Measurements from ENCODE around the gene GRM8. TPM values are rescaled to one million over a fixed set of nuclear protein-coding genes. Genes with fewer than 3 reads are reported as not detected.

The GRM8 gene
- total RNA-seq, 1 donor from 2014 or later, result not detected

DNA sequence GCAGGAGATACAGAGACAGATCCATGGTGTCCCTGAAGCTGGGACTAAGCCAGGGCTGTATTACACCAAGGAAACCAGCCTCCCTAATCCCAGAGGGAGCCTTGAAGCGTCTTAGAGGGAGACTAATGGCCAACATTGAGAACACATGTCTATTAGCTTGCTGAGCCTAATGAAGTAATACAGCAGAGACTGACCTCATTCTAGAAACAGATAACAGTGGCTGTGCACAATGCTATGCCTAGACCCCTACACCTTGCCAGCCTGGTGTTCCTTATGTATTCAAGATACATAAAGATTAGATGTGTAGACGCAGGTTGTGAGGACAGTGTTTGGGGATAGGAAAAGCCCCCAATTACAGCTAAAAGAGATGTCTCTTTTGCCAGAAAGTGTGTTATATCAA, 19.1 kb downstream of the GRM8 start:
- TF ChIP-seq, protein P1, sequence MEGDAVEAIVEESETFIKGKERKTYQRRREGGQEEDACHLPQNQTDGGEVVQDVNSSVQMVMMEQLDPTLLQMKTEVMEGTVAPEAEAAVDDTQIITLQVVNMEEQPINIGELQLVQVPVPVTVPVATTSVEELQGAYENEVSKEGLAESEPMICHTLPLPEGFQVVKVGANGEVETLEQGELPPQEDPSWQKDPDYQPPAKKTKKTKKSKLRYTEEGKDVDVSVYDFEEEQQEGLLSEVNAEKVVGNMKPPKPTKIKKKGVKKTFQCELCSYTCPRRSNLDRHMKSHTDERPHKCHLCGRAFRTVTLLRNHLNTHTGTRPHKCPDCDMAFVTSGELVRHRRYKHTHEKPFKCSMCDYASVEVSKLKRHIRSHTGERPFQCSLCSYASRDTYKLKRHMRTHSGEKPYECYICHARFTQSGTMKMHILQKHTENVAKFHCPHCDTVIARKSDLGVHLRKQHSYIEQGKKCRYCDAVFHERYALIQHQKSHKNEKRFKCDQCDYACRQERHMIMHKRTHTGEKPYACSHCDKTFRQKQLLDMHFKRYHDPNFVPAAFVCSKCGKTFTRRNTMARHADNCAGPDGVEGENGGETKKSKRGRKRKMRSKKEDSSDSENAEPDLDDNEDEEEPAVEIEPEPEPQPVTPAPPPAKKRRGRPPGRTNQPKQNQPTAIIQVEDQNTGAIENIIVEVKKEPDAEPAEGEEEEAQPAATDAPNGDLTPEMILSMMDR (conservative IDR thresholded peaks at IDR 0.05; ENCODE audit: low read depth, low read length), result no peak
- H3K4me3 ChIP-seq (ENCODE audit: low read depth, low read length), result no peak overlapping the region
- DNase-seq (ENCODE audit: low read depth), result no peak

DNA sequence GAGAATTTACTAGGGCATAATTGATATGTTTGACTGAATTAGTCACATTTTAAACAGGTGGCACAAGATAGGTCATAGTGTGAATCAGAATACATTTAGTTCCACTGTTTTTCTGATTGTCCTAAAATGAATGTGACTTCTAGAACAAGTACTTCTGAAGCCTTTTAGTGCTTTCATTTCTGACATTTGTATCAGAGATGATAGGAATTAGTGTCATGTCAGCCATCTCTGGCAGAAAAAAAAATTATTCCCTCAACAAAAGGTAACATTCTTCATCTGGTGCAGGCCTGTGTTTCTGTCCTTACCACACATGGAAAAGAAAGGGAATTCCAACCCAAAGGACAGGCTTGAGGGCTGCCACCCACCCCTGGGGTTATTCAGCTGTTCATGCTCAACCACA, 21.3 kb downstream of the GRM8 start:
- TF ChIP-seq, protein P1 (conservative IDR thresholded peaks at IDR 0.05; ENCODE audit: low read depth, low read length), result no peak

DNA sequence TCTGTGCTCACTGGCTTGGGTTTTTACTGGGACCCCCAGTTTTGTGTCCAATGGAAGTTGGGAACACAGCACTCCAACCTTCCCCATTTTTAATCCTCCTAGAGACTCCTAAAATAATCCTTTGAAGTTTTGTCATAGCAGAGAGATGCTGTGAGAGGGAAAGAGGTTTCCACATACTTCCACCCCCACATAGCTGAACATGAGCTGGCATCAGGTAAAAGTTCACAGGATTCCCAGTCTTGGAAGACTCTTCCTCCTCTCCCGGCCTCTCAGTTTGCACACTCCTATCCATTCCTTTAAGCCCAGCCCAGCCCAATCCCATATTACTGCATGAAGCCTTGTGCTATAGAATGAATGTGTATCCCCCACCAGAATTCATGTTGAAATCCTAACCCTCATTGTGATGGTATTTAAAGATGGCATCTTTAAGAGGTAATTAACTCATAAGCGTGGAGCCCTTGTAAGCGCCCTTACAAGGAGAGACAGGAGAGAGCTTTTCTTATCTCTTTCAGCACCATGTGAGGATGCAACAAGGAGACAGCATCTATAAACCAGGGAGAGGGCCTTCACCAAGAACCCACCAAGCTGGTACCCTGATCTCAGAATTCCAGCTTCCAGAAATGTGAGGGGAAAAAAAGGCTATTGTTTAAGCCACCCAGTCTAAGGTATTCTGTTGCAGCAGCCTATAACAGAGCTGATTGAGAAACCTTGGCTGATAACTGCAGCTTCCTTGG, 22.4 kb downstream of the GRM8 start:
- DNase-seq (ENCODE audit: low read depth), result no peak
- TF ChIP-seq, protein P1 (conservative IDR thresholded peaks at IDR 0.05; ENCODE audit: low read depth, low read length), result no peak
- no peak overlapping the region for H3K4me3 ChIP-seq (ENCODE audit: low read depth, low read length)

More for the DNA sequence above, 21.3 kb downstream of the GRM8 start:
- no peak for DNase-seq (ENCODE audit: low read depth)
- H3K4me3 ChIP-seq (ENCODE audit: low read depth, low read length), result no peak overlapping the region

- TF ChIP-seq, protein P1 (conservative IDR thresholded peaks at IDR 0.05; ENCODE audit: low read depth, low read length), result no peak
- no peak for DNase-seq (ENCODE audit: low read depth)
- no peak overlapping the region for H3K4me3 ChIP-seq (ENCODE audit: low read depth, low read length)
Measured at GRCh38 chr7:127226685-127227374, 25.9 kb downstream of the GRM8 start.

DNA sequence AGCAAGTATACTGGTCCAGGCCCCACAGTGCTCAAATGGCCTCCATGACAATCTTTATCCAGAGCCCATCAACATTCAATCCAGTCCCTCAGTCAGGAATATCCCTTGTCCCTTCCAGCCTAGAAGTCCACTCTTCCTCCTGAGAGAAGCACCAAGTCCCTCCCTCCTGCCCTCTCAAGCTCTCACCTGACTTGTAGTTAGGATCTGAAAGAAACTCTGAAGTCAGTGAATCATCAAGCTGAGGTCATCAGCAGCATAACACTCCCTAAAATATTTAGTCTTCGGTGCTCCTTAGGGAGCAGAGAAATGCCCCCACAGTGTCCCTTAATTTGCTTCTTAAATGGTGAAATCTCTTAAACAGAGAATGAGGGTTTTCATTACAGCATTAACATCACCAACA, 31.0 kb downstream of the GRM8 start:
- no peak overlapping the region for H3K4me3 ChIP-seq (ENCODE audit: low read depth, low read length)
- DNase-seq (ENCODE audit: low read depth), result no peak
- TF ChIP-seq, protein P1 (conservative IDR thresholded peaks at IDR 0.05; ENCODE audit: low read depth, low read length), result no peak

- TF ChIP-seq, protein P1 (conservative IDR thresholded peaks at IDR 0.05; ENCODE audit: low read depth, low read length), result no peak
- no peak overlapping the region for H3K4me3 ChIP-seq (ENCODE audit: low read depth, low read length)
- no peak for DNase-seq (ENCODE audit: low read depth)
Measured at GRCh38 chr7:127214956-127215718, 37.6 kb downstream of the GRM8 start.
